SK-N-SH treated with all-trans-retinoic acid at 6 μM for 48 hours (cell line): Measurements from ENCODE around the gene ZAP70.

ENCODE experiments used
- PATZ1 ChIP-seq: fragments of 250-450 bp; sonication (Bioruptor Pico); IDR thresholded peaks from 2 replicates; pipeline ENCODE4 v1.8.0; 2020; ENCODE audit warnings: mild to moderate bottlenecking, moderate library complexity, borderline replicate concordance
- PPARA ChIP-seq: fragments of 250-450 bp; sonication (Bioruptor Pico); IDR thresholded peaks from 2 replicates; pipeline ENCODE4 v1.5.0; 2020; ENCODE audit warnings: mild to moderate bottlenecking, borderline replicate concordance

- TF ChIP-seq PATZ1 (CRISPR knock-in tag), result no peak
- TF ChIP-seq PPARA, result no peak
These were observed 3.6 kb downstream of the ZAP70 start for GRCh38 chr2:97716695-97717612.
